Measurements from ENCODE around the gene CNOT9.

Gene CNOT9

DNA sequence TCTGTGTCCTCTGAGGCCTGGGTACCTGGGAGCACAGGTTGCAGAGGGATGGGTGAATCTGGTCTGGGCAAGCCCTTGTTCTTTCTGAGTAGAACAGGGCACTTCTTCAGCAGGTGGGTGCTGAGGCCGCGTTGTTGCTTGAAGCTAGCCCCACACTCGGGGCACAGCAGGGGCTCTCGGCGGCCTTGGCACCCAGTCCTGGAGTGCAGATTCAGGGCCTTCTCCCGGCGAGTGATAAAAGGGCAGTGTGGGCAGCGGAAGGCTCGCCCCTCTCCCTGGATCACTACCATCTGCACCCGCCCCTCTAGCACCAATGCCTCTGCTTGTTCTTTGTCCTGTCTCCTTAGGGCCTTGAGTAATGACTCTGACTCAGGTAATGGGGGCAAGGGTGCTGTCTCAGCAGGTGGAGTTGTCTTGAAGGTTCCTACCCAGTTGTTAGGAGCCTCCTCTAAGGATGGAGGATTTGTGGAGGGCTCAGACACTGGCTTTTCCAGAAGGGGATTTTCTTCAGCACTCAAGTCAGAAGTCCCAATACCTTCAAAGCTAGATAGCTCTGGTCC, 75.2 kb downstream of the CNOT9 start:
- no peak for DNase-seq

DNA sequence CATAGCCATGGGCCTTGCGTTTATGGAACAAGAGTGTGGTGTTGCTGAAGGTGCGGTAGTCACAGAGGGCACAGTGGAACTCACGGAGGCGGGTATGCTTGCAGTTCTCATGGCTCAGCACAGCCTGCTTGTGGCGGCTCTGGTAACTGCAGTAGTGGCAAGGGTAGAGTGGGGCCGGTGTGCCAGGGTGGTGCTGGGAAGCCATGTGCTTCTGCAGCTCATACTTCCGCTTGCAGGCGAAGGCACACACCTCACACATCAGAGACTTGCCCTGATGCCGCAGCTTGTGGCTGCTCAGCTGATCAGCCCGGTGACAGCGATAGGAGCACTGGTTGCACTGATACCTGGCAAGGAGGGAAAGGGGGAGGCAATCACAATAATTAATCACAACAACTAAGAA, 76.1 kb downstream of the CNOT9 start:
- no peak for DNase-seq

- DNase-seq: no peak
Measured at GRCh38 chr2:218645126-218645525, 76.5 kb downstream of the CNOT9 start.
